SIG-M5 treated with dmso at 0.1 percent for 504 hours (cell line): ENCODE data around the gene AFP.

Experiments
- DNase-seq: peaks from one replicate; lab custom pipeline; 2025; ENCODE audit not compliant: unreplicated experiment; lab: John Stamatoyannopoulos, UW

The AFP gene

DNA sequence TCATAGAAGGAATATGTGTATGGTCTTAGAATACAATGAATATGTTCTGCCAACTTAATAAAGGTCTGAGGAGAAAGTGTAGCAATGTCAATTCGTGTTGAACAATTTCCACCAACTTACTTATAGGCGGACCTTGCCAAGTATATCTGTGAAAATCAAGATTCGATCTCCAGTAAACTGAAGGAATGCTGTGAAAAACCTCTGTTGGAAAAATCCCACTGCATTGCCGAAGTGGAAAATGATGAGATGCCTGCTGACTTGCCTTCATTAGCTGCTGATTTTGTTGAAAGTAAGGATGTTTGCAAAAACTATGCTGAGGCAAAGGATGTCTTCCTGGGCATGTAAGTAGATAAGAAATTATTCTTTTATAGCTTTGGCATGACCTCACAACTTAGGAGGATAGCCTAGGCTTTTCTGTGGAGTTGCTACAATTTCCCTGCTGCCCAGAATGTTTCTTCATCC is 22.7 kb upstream of the AFP start:
- DNase-seq: no peak

DNA sequence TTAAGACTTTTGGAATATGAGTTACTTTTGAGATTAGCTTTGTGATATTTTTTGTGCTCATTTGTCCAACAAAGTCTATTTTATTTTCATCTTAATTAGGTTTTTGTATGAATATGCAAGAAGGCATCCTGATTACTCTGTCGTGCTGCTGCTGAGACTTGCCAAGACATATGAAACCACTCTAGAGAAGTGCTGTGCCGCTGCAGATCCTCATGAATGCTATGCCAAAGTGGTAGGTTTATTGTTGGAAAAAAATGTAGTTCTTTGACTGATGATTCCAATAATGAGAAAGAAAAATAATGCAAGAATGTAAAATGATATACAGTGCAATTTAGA is 21.1 kb upstream of the AFP start:
- DNase-seq: no peak

GRCh38 chr4:73415807-73416238 is 20.2 kb upstream of the AFP start:
- DNase-seq: no peak

DNA sequence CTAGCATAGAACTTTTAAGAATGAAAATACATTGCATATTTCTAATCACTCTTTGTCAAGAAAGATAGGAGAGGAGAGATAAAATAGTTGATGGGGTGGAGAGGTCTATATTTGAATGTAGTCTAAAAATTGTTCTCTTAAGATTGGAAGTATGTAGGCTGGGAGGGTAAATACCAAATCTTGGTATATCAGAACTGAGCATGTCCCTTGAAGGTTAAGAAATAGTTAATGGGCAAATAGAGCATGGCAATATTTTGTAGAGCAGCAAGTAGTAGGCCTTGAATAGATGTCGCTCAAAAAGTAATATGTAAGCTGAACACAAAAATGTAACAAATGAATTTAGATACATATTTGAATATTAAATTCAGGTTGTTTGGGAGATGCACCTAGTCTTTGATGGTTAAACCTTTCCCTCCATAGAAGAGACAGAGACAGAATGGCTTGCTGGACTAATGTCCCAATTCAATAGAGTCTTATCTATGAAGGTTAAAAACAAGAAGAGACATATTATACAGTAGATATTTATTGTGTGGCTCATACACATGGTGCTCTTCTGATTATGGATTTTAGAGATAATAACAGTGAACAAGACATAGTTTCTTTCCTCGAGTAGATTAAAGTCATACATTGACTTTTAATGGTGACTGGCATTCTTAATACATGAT is 19.5 kb upstream of the AFP start:
- DNase-seq: no peak

DNA sequence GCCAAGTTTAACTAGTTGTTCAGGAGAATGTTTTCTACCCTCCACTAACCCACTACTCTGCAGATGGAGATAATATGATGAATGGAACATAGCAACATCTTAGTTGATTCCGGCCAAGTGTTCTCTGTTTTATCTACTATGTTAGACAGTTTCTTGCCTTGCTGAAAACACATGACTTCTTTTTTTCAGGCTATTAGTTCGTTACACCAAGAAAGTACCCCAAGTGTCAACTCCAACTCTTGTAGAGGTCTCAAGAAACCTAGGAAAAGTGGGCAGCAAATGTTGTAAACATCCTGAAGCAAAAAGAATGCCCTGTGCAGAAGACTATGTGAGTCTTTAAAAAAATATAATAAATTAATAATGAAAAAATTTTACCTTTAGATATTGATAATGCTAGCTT is 18.7 kb upstream of the AFP start:
- no peak for DNase-seq

DNA sequence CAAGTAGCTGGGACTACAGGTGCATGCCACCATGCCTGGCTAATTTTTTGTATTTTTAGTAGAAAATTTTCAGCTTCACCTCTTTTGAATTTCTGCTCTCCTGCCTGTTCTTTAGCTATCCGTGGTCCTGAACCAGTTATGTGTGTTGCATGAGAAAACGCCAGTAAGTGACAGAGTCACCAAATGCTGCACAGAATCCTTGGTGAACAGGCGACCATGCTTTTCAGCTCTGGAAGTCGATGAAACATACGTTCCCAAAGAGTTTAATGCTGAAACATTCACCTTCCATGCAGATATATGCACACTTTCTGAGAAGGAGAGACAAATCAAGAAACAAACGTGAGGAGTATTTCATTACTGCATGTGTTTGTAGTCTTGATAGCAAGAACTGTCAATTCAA is 18.0 kb upstream of the AFP start:
- no peak for DNase-seq

DNA sequence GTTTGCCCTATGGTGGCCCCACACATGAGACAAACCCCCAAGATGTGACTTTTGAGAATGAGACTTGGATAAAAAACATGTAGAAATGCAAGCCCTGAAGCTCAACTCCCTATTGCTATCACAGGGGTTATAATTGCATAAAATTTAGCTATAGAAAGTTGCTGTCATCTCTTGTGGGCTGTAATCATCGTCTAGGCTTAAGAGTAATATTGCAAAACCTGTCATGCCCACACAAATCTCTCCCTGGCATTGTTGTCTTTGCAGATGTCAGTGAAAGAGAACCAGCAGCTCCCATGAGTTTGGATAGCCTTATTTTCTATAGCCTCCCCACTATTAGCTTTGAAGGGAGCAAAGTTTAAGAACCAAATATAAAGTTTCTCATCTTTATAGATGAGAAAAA is 17.3 kb upstream of the AFP start:
- DNase-seq: no peak

DNA sequence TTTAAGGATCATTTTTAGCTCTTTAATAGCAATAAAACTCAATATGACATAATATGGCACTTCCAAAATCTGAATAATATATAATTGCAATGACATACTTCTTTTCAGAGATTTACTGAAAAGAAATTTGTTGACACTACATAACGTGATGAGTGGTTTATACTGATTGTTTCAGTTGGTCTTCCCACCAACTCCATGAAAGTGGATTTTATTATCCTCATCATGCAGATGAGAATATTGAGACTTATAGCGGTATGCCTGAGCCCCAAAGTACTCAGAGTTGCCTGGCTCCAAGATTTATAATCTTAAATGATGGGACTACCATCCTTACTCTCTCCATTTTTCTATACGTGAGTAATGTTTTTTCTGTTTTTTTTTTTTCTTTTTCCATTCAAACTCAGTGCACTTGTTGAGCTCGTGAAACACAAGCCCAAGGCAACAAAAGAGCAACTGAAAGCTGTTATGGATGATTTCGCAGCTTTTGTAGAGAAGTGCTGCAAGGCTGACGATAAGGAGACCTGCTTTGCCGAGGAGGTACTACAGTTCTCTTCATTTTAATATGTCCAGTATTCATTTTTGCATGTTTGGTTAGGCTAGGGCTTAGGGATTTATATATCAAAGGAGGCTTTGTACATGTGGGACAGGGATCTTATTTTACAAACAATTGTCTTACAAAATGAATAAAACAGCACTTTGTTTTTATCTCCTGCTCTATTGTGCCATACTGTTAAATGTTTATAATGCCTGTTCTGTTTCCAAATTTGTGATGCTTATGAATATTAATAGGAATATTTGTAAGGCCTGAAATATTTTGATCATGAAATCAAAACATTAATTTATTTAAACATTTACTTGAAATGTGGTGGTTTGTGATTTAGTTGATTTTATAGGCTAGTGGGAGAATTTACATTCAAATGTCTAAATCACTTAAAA is 16.6 kb upstream of the AFP start:
- DNase-seq: no peak

DNA sequence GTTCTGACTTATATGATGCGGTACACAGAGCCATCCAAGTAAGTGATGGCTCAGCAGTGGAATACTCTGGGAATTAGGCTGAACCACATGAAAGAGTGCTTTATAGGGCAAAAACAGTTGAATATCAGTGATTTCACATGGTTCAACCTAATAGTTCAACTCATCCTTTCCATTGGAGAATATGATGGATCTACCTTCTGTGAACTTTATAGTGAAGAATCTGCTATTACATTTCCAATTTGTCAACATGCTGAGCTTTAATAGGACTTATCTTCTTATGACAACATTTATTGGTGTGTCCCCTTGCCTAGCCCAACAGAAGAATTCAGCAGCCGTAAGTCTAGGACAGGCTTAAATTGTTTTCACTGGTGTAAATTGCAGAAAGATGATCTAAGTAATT is 15.4 kb upstream of the AFP start:
- DNase-seq: no peak

- no peak for DNase-seq
Observed at GRCh38 chr4:73421708-73422457, 14.1 kb upstream of the AFP start.

DNA sequence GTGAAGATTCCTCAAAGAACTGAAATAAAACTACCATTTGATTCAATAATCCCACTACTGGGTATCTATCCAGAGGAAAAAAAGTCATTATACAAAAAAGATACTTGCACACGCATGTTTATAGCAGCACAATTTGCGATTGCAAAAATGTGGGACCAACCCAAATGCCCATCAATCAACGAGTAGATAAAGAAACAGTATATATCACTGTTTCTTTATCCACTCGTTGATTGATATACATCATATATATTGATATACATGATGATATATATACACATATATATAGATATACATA is 13.6 kb upstream of the AFP start:
- DNase-seq: no peak

DNA sequence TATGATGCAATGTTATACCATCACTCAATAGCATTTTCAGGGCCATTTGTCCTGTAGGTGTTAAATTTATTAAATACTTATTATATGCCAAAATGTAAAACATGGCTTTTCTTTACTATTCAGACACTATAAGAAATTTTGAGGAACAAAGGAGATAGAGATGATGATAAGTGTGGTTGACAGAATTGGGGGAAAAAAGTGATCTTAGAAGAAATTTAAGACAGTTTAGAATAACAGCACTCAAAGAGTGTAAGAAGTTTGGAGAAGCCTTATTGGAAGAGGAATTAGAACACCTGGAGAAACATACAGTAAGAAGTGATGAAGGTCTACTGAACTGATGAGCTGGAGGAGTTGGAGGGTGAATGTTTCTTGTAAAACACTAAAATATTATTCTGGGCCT is 12.8 kb upstream of the AFP start:
- DNase-seq: no peak

DNA sequence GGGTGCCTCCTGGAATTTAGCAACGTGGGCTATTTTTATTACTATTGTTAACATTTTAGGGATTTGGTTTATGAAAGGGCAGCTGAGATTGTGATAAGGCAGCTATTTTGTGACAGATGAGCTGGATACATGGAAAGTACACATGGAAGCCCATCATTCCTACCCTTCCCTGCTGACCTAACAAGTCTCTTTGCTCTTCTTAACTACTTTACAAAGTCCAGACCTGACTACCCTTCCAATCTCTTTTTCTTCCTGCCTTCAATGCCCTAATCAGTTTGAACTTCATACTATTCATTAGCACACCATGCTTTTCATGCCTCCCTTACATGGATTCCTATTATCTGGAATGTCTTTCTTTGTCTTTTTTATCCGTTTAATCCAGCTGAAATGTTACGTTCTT is 9.4 kb upstream of the AFP start:
- no peak for DNase-seq

GRCh38 chr4:73429118-73429517 is 6.9 kb upstream of the AFP start:
- no peak for DNase-seq

DNA sequence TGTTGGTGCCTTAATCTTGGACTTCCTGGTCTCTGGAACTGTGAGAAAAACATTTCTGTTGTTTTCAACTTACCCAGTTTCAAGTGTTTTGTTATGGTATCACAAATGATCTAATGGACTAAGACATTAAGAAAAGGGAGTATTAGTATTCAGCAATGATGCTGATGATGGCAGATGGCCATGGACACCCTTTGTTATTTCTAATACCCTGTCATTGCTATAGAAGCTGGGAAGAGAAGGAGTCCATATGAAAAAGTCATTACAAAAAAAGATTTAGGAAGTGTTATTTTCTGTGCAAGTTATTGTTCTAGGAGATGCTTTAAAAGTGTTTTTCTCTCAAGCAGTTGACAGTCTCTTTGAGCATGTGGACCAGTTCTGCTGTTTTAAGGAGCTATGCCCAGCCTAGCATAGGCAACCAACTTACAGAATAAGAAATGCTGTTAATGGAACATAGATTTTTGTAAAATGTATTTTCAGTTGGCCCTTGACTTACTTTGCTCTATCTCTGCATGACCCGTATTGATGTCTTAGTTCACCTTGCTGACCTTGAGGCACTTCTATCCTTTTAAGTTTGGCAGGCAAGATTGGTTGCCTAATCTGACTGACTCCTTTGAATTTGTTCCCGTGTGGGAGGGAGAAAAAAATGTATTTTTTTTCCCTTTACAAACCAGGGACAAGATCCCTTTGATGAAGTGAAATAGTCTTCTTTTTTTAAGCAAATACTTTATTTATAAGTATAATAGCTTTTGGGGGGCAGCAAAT is 6.0 kb upstream of the AFP start:
- no peak for DNase-seq

GRCh38 chr4:73431813-73432168 is 4.2 kb upstream of the AFP start:
- DNase-seq: no peak

- DNase-seq: no peak
Observed at GRCh38 chr4:73432169-73433000, 3.6 kb upstream of the AFP start.

- DNase-seq: no peak
Observed at GRCh38 chr4:73433140-73433539, 2.9 kb upstream of the AFP start.

GRCh38 chr4:73434311-73434710 is 1.7 kb upstream of the AFP start:
- DNase-seq: peak; percentile 13
